GM23338 (cell line): ENCODE data around the gene PHKG2. TPM values are rescaled to one million over a fixed set of nuclear protein-coding genes. Genes with fewer than 3 reads are reported as not detected.

ENCODE experiments used
- ATAC-seq: fragments of 200-7000 bp; cut with Tn5 transposase; 3 replicates; pipeline ENCODE4 v1.9.1; 2020
- DNase-seq: peaks from one replicate; pipeline ENCODE4 v3.0.0-alpha.2; 2015; ENCODE audit warnings: low spot score
- H2AFZ ChIP-seq: fragments of 200-600 bp; sonication (generic); 2 replicates; pipeline ENCODE4 v1.8.0; 2016; ENCODE audit warnings: antibody characterized with exemption, mild to moderate bottlenecking, moderate library complexity
- H3F3A ChIP-seq: fragments of 200-600 bp; sonication (generic); replicated peaks from 2 replicates; pipeline ENCODE4 v1.8.0; 2017; ENCODE audit warnings: antibody characterized with exemption, mixed run types, low read depth
- H3K27ac ChIP-seq: fragments of 200-600 bp; sonication (generic); 2 replicates; pipeline ENCODE4 v1.6.1; 2016; ENCODE audit warnings: low read depth
- H3K27me3 ChIP-seq: fragments of 200-600 bp; sonication (generic); 2 replicates; pipeline ENCODE4 v1.8.0; 2016; ENCODE audit warnings: mild to moderate bottlenecking, mixed run types, moderate library complexity; ENCODE audit not compliant: insufficient read depth
- H3K36me3 ChIP-seq: fragments of 200-600 bp; sonication (generic); 2 replicates; pipeline ENCODE4 v1.8.0; 2016; ENCODE audit warnings: mild to moderate bottlenecking; ENCODE audit not compliant: insufficient read depth
- H3K4me1 ChIP-seq: fragments of 200-600 bp; sonication (generic); 2 replicates; pipeline ENCODE4 v1.8.0; 2016; ENCODE audit warnings: mild to moderate bottlenecking, moderate library complexity; ENCODE audit not compliant: insufficient read depth
- H3K4me2 ChIP-seq: fragments of 200-600 bp; sonication (generic); 2 replicates; pipeline ENCODE4 v1.7.1; 2017; ENCODE audit warnings: mixed run types
- H3K4me3 ChIP-seq: fragments of 200-600 bp; sonication (generic); 2 replicates; pipeline ENCODE4 v1.6.1; 2016; ENCODE audit warnings: mixed run types
- H3K79me2 ChIP-seq: fragments of 200-600 bp; sonication (generic); replicated peaks from 2 replicates; pipeline ENCODE4 v1.8.0; 2017; ENCODE audit warnings: mild to moderate bottlenecking; ENCODE audit not compliant: insufficient read depth
- H3K9me2 ChIP-seq: fragments of 200-600 bp; sonication (generic); 2 replicates; pipeline ENCODE4 v1.8.0; 2017; ENCODE audit not compliant: insufficient read depth
- H4K20me1 ChIP-seq: fragments of 200-600 bp; sonication (generic); replicated peaks from 2 replicates; pipeline ENCODE4 v1.8.0; 2017; ENCODE audit warnings: mild to moderate bottlenecking; ENCODE audit not compliant: insufficient read depth
- H3K27ac Mint-ChIP-seq: 2 replicates; pipeline ENCODE4 v1.8.0; 2020; ENCODE audit warnings: inconsistent platforms, mild to moderate bottlenecking, moderate library complexity, mixed read lengths
- H3K27me3 Mint-ChIP-seq: 3 replicates; pipeline ENCODE4 v1.8.0; 2022; ENCODE audit warnings: low read depth, mild to moderate bottlenecking, moderate library complexity, mixed read lengths, inconsistent platforms; ENCODE audit not compliant: insufficient read depth, poor library complexity
- H3K36me3 Mint-ChIP-seq: 3 replicates; pipeline ENCODE4 v1.8.0; 2021; ENCODE audit warnings: low read depth, mild to moderate bottlenecking, inconsistent platforms, moderate library complexity, mixed read lengths
- H3K4me1 Mint-ChIP-seq: 3 replicates; pipeline ENCODE4 v1.8.0; 2020; ENCODE audit warnings: mild to moderate bottlenecking, inconsistent platforms, mixed read lengths
- H3K4me3 Mint-ChIP-seq: 3 replicates; pipeline ENCODE4 v1.8.0; 2021; ENCODE audit warnings: moderate library complexity, mild to moderate bottlenecking, inconsistent platforms, mixed read lengths
- H3K9me3 Mint-ChIP-seq: 3 replicates; pipeline ENCODE4 v1.8.0; 2020; ENCODE audit warnings: moderate library complexity, mild to moderate bottlenecking, inconsistent platforms, mixed read lengths
- CREB1 ChIP-seq: fragments of 250-450 bp; sonication (Bioruptor Pico); IDR thresholded peaks from 2 replicates; pipeline ENCODE4 v1.5.0; 2020; ENCODE audit warnings: low read depth, mild to moderate bottlenecking, moderate library complexity
- CTCF ChIP-seq, 2 experiments: fragments of 200-600 bp in 1 of 2; sonication (generic) in 1 of 2; conservative IDR thresholded peaks; 2 replicates each; pipeline versions ENCODE4 v1.5.1 to v1.6.1; 2016 to 2017; ENCODE audit warnings: antibody characterized with exemption in 2 of 2, low read depth in 2 of 2, mild to moderate bottlenecking in 2 of 2, moderate library complexity in 1 of 2
- ETS1 ChIP-seq: IDR thresholded peaks from 2 replicates; pipeline ENCODE4 v1.6.1; 2016; ENCODE audit warnings: antibody characterized with exemption
- EZH2 ChIP-seq: fragments of 200-600 bp; sonication (generic); IDR thresholded peaks from one replicate; pipeline ENCODE4 v1.8.0; 2017; ENCODE audit warnings: antibody characterized with exemption, mild to moderate bottlenecking, low read depth; ENCODE audit not compliant: unreplicated experiment
- EZH2phosphoT487 ChIP-seq: fragments of 200-600 bp; sonication (generic); IDR thresholded peaks from one replicate; pipeline ENCODE4 v1.8.1; 2018; ENCODE audit warnings: antibody characterized with exemption; ENCODE audit not compliant: unreplicated experiment
- JUNB ChIP-seq: IDR thresholded peaks from one replicate; pipeline ENCODE4 v1.6.1; 2016; ENCODE audit warnings: antibody characterized with exemption; ENCODE audit not compliant: unreplicated experiment
- NANOG ChIP-seq: IDR thresholded peaks from 2 replicates; pipeline ENCODE4 v1.6.1; 2016; ENCODE audit warnings: antibody characterized with exemption, borderline replicate concordance
- POLR2AphosphoS5 ChIP-seq: IDR thresholded peaks from 2 replicates; pipeline ENCODE4 v1.6.1; 2016; ENCODE audit warnings: antibody characterized with exemption, low read depth
- ZNF331 ChIP-seq: fragments of 250-450 bp; sonication (Bioruptor Pico); IDR thresholded peaks from 2 replicates; pipeline ENCODE4 v1.5.0; 2020; ENCODE audit warnings: low read depth, mild to moderate bottlenecking, moderate library complexity
- ZNF462 ChIP-seq: fragments of 250-450 bp; sonication (Bioruptor Pico); IDR thresholded peaks from 2 replicates; pipeline ENCODE4 v1.5.0; 2020; ENCODE audit warnings: mild to moderate bottlenecking, moderate library complexity
- polyA plus RNA-seq: library from polyadenylated mRNA; unstranded; fragments of >200 nt; fragmentation: Nextera tagmentation; extraction: Ambion mirVana; gene quantifications from 2 replicates; pipeline ENCODE4 v1.2.1, GENCODE V29; 2016
- total RNA-seq: library from RNA; depleted of rRNA; stranded (reverse); fragments of >200 nt; shearing (Covaris generic); gene quantifications from 2 replicates; pipeline ENCODE4 v1.2.3, GENCODE V29; 2014

PHKG2 gene
- total and polyA plus RNA-seq, 2 experiments from 2014 or later: 26.9 to 27.0 TPM

- H2AFZ ChIP-seq: no peak overlapping the region
- Mint-ChIP-seq H3K27ac (peak overlapping the region; percentile 99), H3K9me3 (no peaks in the 10 kb centered on the region), H3K4me3 (peak overlapping the region; percentile 93), H3K36me3 (peaks cover 53% of the 10 kb centered on the region), H3K4me1 (peaks cover 23% of the 10 kb centered on the region), H3K27me3 (peaks cover 40% of the 10 kb centered on the region)
- TF ChIP-seq ZNF331 (CRISPR knock-in tag) (no peak), JUNB (no peak), POLR2AphosphoS5 (no peak), EZH2 (no peak), ZNF462 (no peak), CTCF (conservative IDR thresholded peaks at IDR 0.05; ENCODE audit: low read depth in 2 of 2) (no peak), CREB1 (CRISPR knock-in tag) (no peak), EZH2phosphoT487 (no peak), ETS1 (no peak), NANOG (no peak)
- H3K36me3 ChIP-seq: peaks cover 4% of the 10 kb centered on the region; the same call in 1 of the 2 replicates
- no peaks in the 10 kb centered on the region for H3K27me3 ChIP-seq
- peak overlapping the region; percentile 94 for H3K4me2 ChIP-seq
- no peaks in the 10 kb centered on the region; the same call in 1 of the 2 replicates for H4K20me1 ChIP-seq
- H3K79me2 ChIP-seq: no peaks in the 10 kb centered on the region
- H3F3A ChIP-seq: peaks cover 20% of the 10 kb centered on the region
- no peaks in the 10 kb centered on the region for H3K9me2 ChIP-seq
- peak overlapping the region; percentile 93 for H3K4me3 ChIP-seq
- DNase-seq (no peak), ATAC-seq (no peak)
- no peaks in the 10 kb centered on the region; the same call in 1 of the 2 replicates for H3K4me1 ChIP-seq
- H3K27ac ChIP-seq: peak overlapping the region; percentile 97; the same call in 1 of the 2 replicates
These were observed 26.8 kb downstream of the PHKG2 start for GRCh38 chr16:30775131-30775391.
